K562 (cell line): Measurements from ENCODE around the gene SNX15. TPM values are rescaled to one million over a fixed set of nuclear protein-coding genes. Genes with fewer than 3 reads are reported as not detected.

ENCODE experiments used
- CREB3 ChIP-seq: fragments of 450-650 bp; conservative IDR thresholded peaks from 2 replicates; pipeline ENCODE4 v1.6.1; 2016; ENCODE audit warnings: missing genetic modification characterization, low read depth, mild to moderate bottlenecking, missing compliant biosample characterization, moderate library complexity
- MNT ChIP-seq, 2 experiments: fragments of 450-650 bp; conservative IDR thresholded peaks; 2 replicates each; pipeline ENCODE4 v1.6.1; 2017; ENCODE audit warnings: mild to moderate bottlenecking in 2 of 2, moderate library complexity in 2 of 2
- NONO ChIP-seq, 2 experiments: fragments of 200-400 bp in 1 of 2; fragments of 450-650 bp in 1 of 2; formaldehyde crosslinking in 1 of 2; IDR thresholded peaks; 2 replicates each; pipeline ENCODE4 v1.6.1; 2017; ENCODE audit warnings: low read depth in 2 of 2, mild to moderate bottlenecking in 2 of 2, moderate library complexity in 2 of 2, low read length in 1 of 2
- TCFL5 ChIP-seq: fragments of 250-450 bp; sonication (Bioruptor Pico); conservative IDR thresholded peaks from 2 replicates; pipeline ENCODE4 v1.6.1; 2021; ENCODE audit warnings: mild to moderate bottlenecking, moderate library complexity, matching md5 sums
- polyA plus RNA-seq, 8 experiments: library from polyadenylated mRNA; depleted of rRNA in 4 of 8; stranded (reverse) in 5 of 8; unstranded in 3 of 8; fragments of >200 nt; fragmentation: Nextera tagmentation in 2 of 8; fragmentation: Illumina TruSeq in 1 of 8; extraction: Ambion mirVana in 2 of 8; extraction: Trizol in 1 of 8; gene quantifications; 2 replicates each; pipeline versions ENCODE4 v1.2.1 to v1.2.3, GENCODE V29; 2011 to 2014; ENCODE audit warnings: inconsistent platforms in 1 of 8, missing spikeins in 1 of 8
- total RNA-seq, 7 experiments: library from RNA; depleted of rRNA in 6 of 7; stranded (reverse); fragments of >200 nt in 6 of 7; fragmentation: Illumina TruSeq in 2 of 7; extraction: Trizol in 2 of 7; gene quantifications; 2 replicates each; pipeline versions ENCODE4 v1.2.1 to v1.2.3, GENCODE V29; 2011 to 2021; ENCODE audit warnings: low replicate concordance in 1 of 7
- TF ChIP-seq, protein P1 (sequence below), 3 experiments: IDR thresholded peaks in 2 of 3; conservative IDR thresholded peaks in 1 of 3; 2 replicates each; pipeline ENCODE4 v1.5.1; 2011 to 2012; ENCODE audit warnings: low read length in 3 of 3, mild to moderate bottlenecking in 3 of 3, control low read depth in 2 of 3, improper control_type of control experiment in 1 of 3, inconsistent platforms in 1 of 3, low read depth in 1 of 3, mixed read lengths in 1 of 3, moderate library complexity in 1 of 3; ENCODE audit not compliant: insufficient read depth in 2 of 3

SNX15 gene
- total and polyA plus RNA-seq, 9 of the 15 experiments (the other 6 are each of a cell fraction or from before 2014, with no cell fraction given) = 1.8 to 27.8 (median 15.2) TPM

DNA sequence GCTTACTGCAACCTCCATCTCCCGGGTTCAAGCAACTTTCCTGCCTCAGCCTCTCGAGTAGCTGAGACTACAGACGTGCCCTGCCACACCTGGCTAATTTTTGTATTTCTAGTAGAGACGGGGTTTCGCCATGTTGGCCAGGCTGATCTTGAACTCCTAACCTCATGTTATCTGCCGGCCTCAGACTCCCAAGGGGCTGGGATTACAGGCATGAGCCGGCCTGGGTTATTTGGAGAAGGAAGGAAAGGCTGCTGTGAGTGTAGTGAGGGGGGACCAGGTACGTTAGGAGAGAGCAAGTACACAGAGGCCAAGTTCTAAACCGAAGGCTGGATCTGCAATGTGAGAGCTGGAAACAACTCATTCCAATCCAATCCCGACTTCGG is 30.9 kb upstream of the SNX15 start (continued):
- no peak for TF ChIP-seq MNT (conservative IDR thresholded peaks at IDR 0.05)
- TF ChIP-seq, protein P1, sequence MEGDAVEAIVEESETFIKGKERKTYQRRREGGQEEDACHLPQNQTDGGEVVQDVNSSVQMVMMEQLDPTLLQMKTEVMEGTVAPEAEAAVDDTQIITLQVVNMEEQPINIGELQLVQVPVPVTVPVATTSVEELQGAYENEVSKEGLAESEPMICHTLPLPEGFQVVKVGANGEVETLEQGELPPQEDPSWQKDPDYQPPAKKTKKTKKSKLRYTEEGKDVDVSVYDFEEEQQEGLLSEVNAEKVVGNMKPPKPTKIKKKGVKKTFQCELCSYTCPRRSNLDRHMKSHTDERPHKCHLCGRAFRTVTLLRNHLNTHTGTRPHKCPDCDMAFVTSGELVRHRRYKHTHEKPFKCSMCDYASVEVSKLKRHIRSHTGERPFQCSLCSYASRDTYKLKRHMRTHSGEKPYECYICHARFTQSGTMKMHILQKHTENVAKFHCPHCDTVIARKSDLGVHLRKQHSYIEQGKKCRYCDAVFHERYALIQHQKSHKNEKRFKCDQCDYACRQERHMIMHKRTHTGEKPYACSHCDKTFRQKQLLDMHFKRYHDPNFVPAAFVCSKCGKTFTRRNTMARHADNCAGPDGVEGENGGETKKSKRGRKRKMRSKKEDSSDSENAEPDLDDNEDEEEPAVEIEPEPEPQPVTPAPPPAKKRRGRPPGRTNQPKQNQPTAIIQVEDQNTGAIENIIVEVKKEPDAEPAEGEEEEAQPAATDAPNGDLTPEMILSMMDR (IDR thresholded peaks at IDR 0.05 in 2 of 3, conservative IDR thresholded peaks at IDR 0.05 in 1 of 3; ENCODE audit: insufficient read depth in 2 of 3, low read depth in 1 of 3, low read length in 3 of 3) = no peak
- no peak for TF ChIP-seq NONO (IDR thresholded peaks at IDR 0.05; ENCODE audit: low read depth in 2 of 2, low read length in 1 of 2)
- TF ChIP-seq TCFL5 (CRISPR knock-in tag) = no peak
- TF ChIP-seq CREB3 (tag) = no peak
